Kidney capillary endothelial cell (primary cell): ENCODE results near the gene UNC93A.
"Not testable (repeated sequence)": the region's sequence is repeated elsewhere in the genome, so short reads cannot be mapped to it uniquely, and the experiment has no call there.

ENCODE experiments used
- DNase-seq: peaks from one replicate; pipeline ENCODE4 v3.0.0-alpha.2; 2018; ENCODE audit warnings: low spot score

UNC93A gene

GRCh38 chr6:167290786-167291622 is at the start of gene UNC93A:
TSS of gene UNC93A (plus strand) at chr6:167291315. CDS start at chr6:167291490, 175 bp downstream.
- DNase-seq, result no peak

- peak; percentile 38 for DNase-seq
Observed at GRCh38 chr6:167241321-167242134, 49.6 kb upstream of the UNC93A start.

- not testable (repeated sequence) for DNase-seq
Observed at GRCh38 chr6:167242135-167242506, 49.0 kb upstream of the UNC93A start.

GRCh38 chr6:167242511-167243051 is 48.5 kb upstream of the UNC93A start:
- DNase-seq, result not testable (repeated sequence)

GRCh38 chr6:167244064-167244960 is 46.8 kb upstream of the UNC93A start:
- DNase-seq, result no peak

- DNase-seq, result no peak
Observed at GRCh38 chr6:167244991-167245390, 46.1 kb upstream of the UNC93A start.

- DNase-seq, result no peak
Observed at GRCh38 chr6:167245591-167245990, 45.5 kb upstream of the UNC93A start.

GRCh38 chr6:167247814-167248595 is 43.1 kb upstream of the UNC93A start:
- DNase-seq, result no peak

GRCh38 chr6:167248878-167249455 is 42.1 kb upstream of the UNC93A start:
- DNase-seq, result not testable (repeated sequence)

GRCh38 chr6:167252271-167252670 is 38.8 kb upstream of the UNC93A start:
- no peak for DNase-seq

- DNase-seq, result no peak
Observed at GRCh38 chr6:167255918-167256553, 35.1 kb upstream of the UNC93A start.

- no peak for DNase-seq
Observed at GRCh38 chr6:167258646-167259045, 32.5 kb upstream of the UNC93A start.

- not testable (repeated sequence) for DNase-seq
Observed at GRCh38 chr6:167266057-167266829, 24.9 kb upstream of the UNC93A start.

- no peak for DNase-seq
Observed at GRCh38 chr6:167266830-167267555, 24.1 kb upstream of the UNC93A start.

GRCh38 chr6:167267556-167267898 is 23.6 kb upstream of the UNC93A start:
- not testable (repeated sequence) for DNase-seq

GRCh38 chr6:167267921-167268401 is 23.2 kb upstream of the UNC93A start:
- DNase-seq, result no peak

GRCh38 chr6:167268683-167269280 is 22.3 kb upstream of the UNC93A start:
- no peak for DNase-seq
